Smooth muscle cell (in vitro differentiated cells): ENCODE data around the gene API5. TPM values are rescaled to one million over a fixed set of nuclear protein-coding genes. Genes with fewer than 3 reads are reported as not detected.
"Not testable (repeated sequence)": the region's sequence is repeated elsewhere in the genome, so short reads cannot be mapped to it uniquely, and the experiment has no call there.

Experiments
- DNase-seq: peaks from one replicate; lab custom pipeline; 2025; ENCODE audit not compliant: unreplicated experiment; lab: John Stamatoyannopoulos, UW
- H2AFZ ChIP-seq: fragments of 200-600 bp; sonication (generic); 2 replicates; pipeline ENCODE4 v1.6.0; 2016; ENCODE audit warnings: antibody characterized with exemption, low read depth, mild to moderate bottlenecking
- H3F3A ChIP-seq: fragments of 200-600 bp; sonication (generic); 2 replicates; pipeline ENCODE4 v1.6.0; 2017; ENCODE audit warnings: antibody characterized with exemption, low read depth
- H3K27ac ChIP-seq: fragments of 200-600 bp; sonication (generic); 2 replicates; pipeline ENCODE4 v1.5.1; 2016; ENCODE audit warnings: low read depth, mild to moderate bottlenecking
- H3K27me3 ChIP-seq: fragments of 200-600 bp; sonication (generic); 2 replicates; pipeline ENCODE4 v1.6.1; 2016; ENCODE audit warnings: low read depth, mild to moderate bottlenecking
- H3K36me3 ChIP-seq: fragments of 200-600 bp; sonication (generic); 2 replicates; pipeline ENCODE4 v1.5.1; 2016; ENCODE audit warnings: low read depth
- H3K4me1 ChIP-seq: fragments of 200-600 bp; sonication (generic); 2 replicates; pipeline ENCODE4 v1.5.1; 2016; ENCODE audit warnings: low read depth
- H3K4me2 ChIP-seq: fragments of 200-600 bp; sonication (generic); 2 replicates; pipeline ENCODE4 v1.6.0; 2016; ENCODE audit warnings: mild to moderate bottlenecking
- H3K4me3 ChIP-seq: fragments of 200-600 bp; sonication (generic); 2 replicates; pipeline ENCODE4 v1.5.1; 2016; ENCODE audit warnings: mild to moderate bottlenecking
- H3K79me2 ChIP-seq: fragments of 200-600 bp; sonication (generic); 2 replicates; pipeline ENCODE4 v1.6.0; 2016; ENCODE audit warnings: low read depth, mild to moderate bottlenecking
- H3K9ac ChIP-seq: fragments of 200-600 bp; sonication (generic); 2 replicates; pipeline ENCODE4 v1.6.0; 2016; ENCODE audit warnings: low read depth
- H3K9me3 ChIP-seq: fragments of 200-600 bp; sonication (generic); replicated peaks from 2 replicates; pipeline ENCODE4 v1.5.1; 2016; ENCODE audit warnings: low read depth
- H4K20me1 ChIP-seq: fragments of 200-600 bp; sonication (generic); 2 replicates; pipeline ENCODE4 v1.6.0; 2016; ENCODE audit warnings: low read depth
- CTCF ChIP-seq: fragments of 200-600 bp; sonication (generic); IDR thresholded peaks from 2 replicates; pipeline ENCODE4 v1.5.1; 2017; ENCODE audit warnings: borderline replicate concordance, mild to moderate bottlenecking, antibody characterized with exemption; ENCODE audit not compliant: insufficient read depth, poor library complexity, severe bottlenecking
- WGBS: methylation state at CpG from one replicate; pipeline ENCODE4 v1.1.7; 2016; ENCODE audit warnings: low lambda C conversion rate; 5-methylcytosine and 5-hydroxymethylcytosine counted together
- polyA plus RNA-seq: library from polyadenylated mRNA; unstranded; fragments of >200 nt; fragmentation: Nextera tagmentation; extraction: Ambion mirVana; gene quantifications from 2 replicates; pipeline ENCODE4 v1.2.1, GENCODE V29; 2016
- total RNA-seq: library from RNA; depleted of rRNA; stranded (reverse); fragments of >200 nt; gene quantifications from 2 replicates; pipeline ENCODE4 v1.2.3, GENCODE V29; 2014

The API5 gene
- total and polyA plus RNA-seq, 2 experiments from 2014 or later = 31.4 to 49.7 TPM

GRCh38 chr11:43341159-43341558, 29.4 kb downstream of the API5 start:
- TF ChIP-seq CTCF = no peak
- DNase-seq = no peak
- no peak overlapping the region for H2AFZ ChIP-seq
- no peaks in the 10 kb centered on the region for H3K27me3 ChIP-seq
- no peaks in the 10 kb centered on the region for H3K9me3 ChIP-seq
- no peak overlapping the region for H3K4me3 ChIP-seq
- H3K27ac ChIP-seq = no peak overlapping the region
- peaks cover 32% of the 10 kb centered on the region for H3K36me3 ChIP-seq
- H4K20me1 ChIP-seq = no peaks in the 10 kb centered on the region
- H3K9ac ChIP-seq = no peak overlapping the region
- H3K4me2 ChIP-seq = no peak overlapping the region
- no peaks in the 10 kb centered on the region for H3F3A ChIP-seq
- H3K4me1 ChIP-seq = no peaks in the 10 kb centered on the region
- H3K79me2 ChIP-seq = no peaks in the 10 kb centered on the region

- not testable (repeated sequence) for H3K27me3 ChIP-seq, H3K4me1 ChIP-seq, H3K36me3 ChIP-seq, H3K4me3 ChIP-seq, H2AFZ ChIP-seq, H3K27ac ChIP-seq, DNase-seq, H3K79me2 ChIP-seq, H3F3A ChIP-seq, H3K9me3 ChIP-seq, H4K20me1 ChIP-seq, H3K9ac ChIP-seq, H3K4me2 ChIP-seq
- 3% methylated on average over 5 of the region's 17 CpGs for WGBS
These were observed 39.6 kb downstream of the API5 start for GRCh38 chr11:43351426-43351825.

GRCh38 chr11:43354311-43354710, 42.5 kb downstream of the API5 start:
- no peaks in the 10 kb centered on the region for H3F3A ChIP-seq
- H3K4me2 ChIP-seq = no peak overlapping the region
- 95% methylated on average over 4 of the region's 4 CpGs for WGBS
- no peak overlapping the region for H3K9ac ChIP-seq
- no peaks in the 10 kb centered on the region for H3K9me3 ChIP-seq
- no peaks in the 10 kb centered on the region for H4K20me1 ChIP-seq
- no peak for TF ChIP-seq CTCF
- H3K27ac ChIP-seq = no peak overlapping the region
- peaks cover 4% of the 10 kb centered on the region for H3K4me1 ChIP-seq
- no peak overlapping the region for H3K4me3 ChIP-seq
- H3K36me3 ChIP-seq = no peaks in the 10 kb centered on the region
- no peak overlapping the region for H2AFZ ChIP-seq
- DNase-seq = no peak
- no peaks in the 10 kb centered on the region for H3K27me3 ChIP-seq
- peaks cover 4% of the 10 kb centered on the region for H3K79me2 ChIP-seq

- no peak overlapping the region for H3K4me3 ChIP-seq
- peaks cover 19% of the 10 kb centered on the region for H4K20me1 ChIP-seq
- no peaks in the 10 kb centered on the region for H3K27me3 ChIP-seq
- no peaks in the 10 kb centered on the region for H3K36me3 ChIP-seq
- no peak overlapping the region for H3K27ac ChIP-seq
- peaks cover 13% of the 10 kb centered on the region for H3K4me1 ChIP-seq
- no peaks in the 10 kb centered on the region for H3F3A ChIP-seq
- no peak overlapping the region for H3K9ac ChIP-seq
- DNase-seq = no peak
- H2AFZ ChIP-seq = no peak overlapping the region
- no peaks in the 10 kb centered on the region for H3K9me3 ChIP-seq
- TF ChIP-seq CTCF = no peak
- no peak overlapping the region for H3K4me2 ChIP-seq
- peaks cover 24% of the 10 kb centered on the region for H3K79me2 ChIP-seq
These were observed 44.5 kb downstream of the API5 start for GRCh38 chr11:43356336-43356735.
